IMR-90 (cell line): ENCODE measurements around the gene ATP5ME. TPM values are rescaled to one million over a fixed set of nuclear protein-coding genes. Genes with fewer than 3 reads are reported as not detected.

Source experiments
- ATAC-seq: fragments of 200-7000 bp; cut with Tn5 transposase; 2 replicates; pipeline ENCODE4 v1.9.1; 2020; ENCODE audit warnings: low read depth, mild to moderate bottlenecking, moderate library complexity
- BruUV-seq: library from RNA; stranded (reverse); fragments of 400-500 nt; replicated peaks from 2 replicates; lab custom pipeline; 2021; lab: Mats Ljungman, UMichigan
- CTCF ChIA-PET: fragments of 300-600 bp; formaldehyde crosslinking; extraction: SDS; loops from one replicate; lab custom pipeline; 2021; ENCODE audit warnings: antibody characterized with exemption; lab: Yijun Ruan, JAX
- POLR2A ChIA-PET: fragments of 300-600 bp; sonication (Branson Sonifier 250); formaldehyde crosslinking; loops from one replicate; lab custom pipeline; 2022; ENCODE audit warnings: antibody characterized with exemption; ENCODE audit not compliant: unreplicated experiment; lab: Charles Lee
- DNase-seq: peaks from one replicate; pipeline ENCODE4 v3.0.0; 2013
- H2AFZ ChIP-seq: replicated peaks from 2 replicates; pipeline ENCODE3; 2013; ENCODE audit warnings: low read length, mild to moderate bottlenecking; ENCODE audit not compliant: poor library complexity
- H2AK5ac ChIP-seq: 2 replicates; pipeline ENCODE4 v1.6.1; 2013; ENCODE audit warnings: low read depth, low read length, inconsistent platforms
- H2AK9ac ChIP-seq: replicated peaks from 2 replicates; pipeline ENCODE3; 2013; ENCODE audit warnings: mild to moderate bottlenecking, low read depth, low read length, moderate library complexity; ENCODE audit not compliant: poor library complexity
- H2BK120ac ChIP-seq: 2 replicates; pipeline ENCODE4 v1.6.1; 2013; ENCODE audit warnings: low read depth, low read length, inconsistent platforms
- H2BK15ac ChIP-seq: 3 replicates; pipeline ENCODE4 v1.6.1; 2013; ENCODE audit warnings: low read depth, low read length, inconsistent platforms
- H2BK20ac ChIP-seq: 2 replicates; pipeline ENCODE4 v1.6.1; 2013; ENCODE audit warnings: low read depth, mild to moderate bottlenecking, inconsistent platforms, low read length, moderate library complexity
- H2BK5ac ChIP-seq: 2 replicates; pipeline ENCODE4 v1.6.1; 2013; ENCODE audit warnings: mild to moderate bottlenecking, low read depth, low read length, inconsistent platforms; ENCODE audit not compliant: poor library complexity, severe bottlenecking
- H3K14ac ChIP-seq: replicated peaks from 2 replicates; pipeline ENCODE4 v1.6.1; 2013; ENCODE audit warnings: low read depth, low read length, inconsistent platforms
- H3K18ac ChIP-seq: 2 replicates; pipeline ENCODE4 v1.6.1; 2013; ENCODE audit warnings: low read depth, low read length, control low read depth
- H3K23ac ChIP-seq: 2 replicates; pipeline ENCODE4 v1.6.1; 2013; ENCODE audit warnings: low read depth, low read length, inconsistent platforms
- H3K27ac ChIP-seq: 2 replicates; pipeline ENCODE4 v1.5.1; 2013; ENCODE audit warnings: mild to moderate bottlenecking, control low read depth, low read length; ENCODE audit not compliant: insufficient read depth
- H3K27me3 ChIP-seq: 2 replicates; pipeline ENCODE4 v1.6.1; 2013; ENCODE audit warnings: low read length; ENCODE audit not compliant: control insufficient read depth, insufficient read depth
- H3K36me3 ChIP-seq: 2 replicates; pipeline ENCODE4 v1.6.1; 2013; ENCODE audit warnings: low read length, mixed read lengths; ENCODE audit not compliant: control insufficient read depth, insufficient read depth
- H3K4ac ChIP-seq: 2 replicates; pipeline ENCODE4 v1.6.1; 2013; ENCODE audit warnings: low read depth, low read length, inconsistent platforms
- H3K4me1 ChIP-seq: 2 replicates; pipeline ENCODE4 v1.6.1; 2013; ENCODE audit warnings: low read length, mixed read lengths; ENCODE audit not compliant: control insufficient read depth, insufficient read depth
- H3K4me2 ChIP-seq: 2 replicates; pipeline ENCODE4 v1.6.1; 2013; ENCODE audit warnings: low read depth, mild to moderate bottlenecking, control low read depth, low read length, moderate library complexity
- H3K4me3 ChIP-seq: 2 replicates; pipeline ENCODE4 v1.5.1; 2013; ENCODE audit warnings: low read depth, mild to moderate bottlenecking, control low read depth, low read length, moderate library complexity; ENCODE audit not compliant: insufficient read depth
- H3K56ac ChIP-seq: 2 replicates; pipeline ENCODE4 v1.6.1; 2013; ENCODE audit warnings: low read length, inconsistent platforms; ENCODE audit not compliant: insufficient read depth; ENCODE audit errors: extremely low read depth
- H3K79me1 ChIP-seq, 2 experiments: 2 replicates each; pipeline ENCODE4 v1.6.1; 2013; ENCODE audit warnings: low read length in 2 of 2, inconsistent platforms in 1 of 2, low read depth in 1 of 2
- H3K9ac ChIP-seq: 2 replicates; pipeline ENCODE4 v1.6.1; 2013; ENCODE audit warnings: low read depth, low read length, control low read depth
- H3K9me1 ChIP-seq: 2 replicates; pipeline ENCODE4 v1.6.1; 2013; ENCODE audit warnings: low read length, inconsistent platforms; ENCODE audit not compliant: insufficient read depth
- H3K9me3 ChIP-seq: 2 replicates; pipeline ENCODE4 v1.6.1; 2013; ENCODE audit warnings: low read length; ENCODE audit not compliant: control insufficient read depth, insufficient read depth
- H4K20me1 ChIP-seq: 2 replicates; pipeline ENCODE4 v1.6.1; 2013; ENCODE audit warnings: low read length, inconsistent platforms; ENCODE audit not compliant: insufficient read depth
- H4K5ac ChIP-seq: 2 replicates; pipeline ENCODE4 v1.6.1; 2013; ENCODE audit warnings: mild to moderate bottlenecking, low read depth, low read length, control low read depth
- H4K8ac ChIP-seq, 2 experiments: 2 replicates each; pipeline ENCODE4 v1.6.1; 2013; ENCODE audit warnings: low read depth in 2 of 2, low read length in 2 of 2, control low read depth in 1 of 2, inconsistent platforms in 1 of 2
- H4K91ac ChIP-seq: 2 replicates; pipeline ENCODE4 v1.6.1; 2013; ENCODE audit warnings: low read depth, low read length, inconsistent platforms; ENCODE audit not compliant: insufficient read depth
- BHLHE40 ChIP-seq: fragments of 150-350 bp; IDR thresholded peaks from 2 replicates; pipeline ENCODE4 v1.6.1; 2016; ENCODE audit warnings: mild to moderate bottlenecking, low read depth, low read length
- CHD1 ChIP-seq: IDR thresholded peaks from 2 replicates; pipeline ENCODE4 v1.6.1; 2012; ENCODE audit warnings: low read depth, low read length, improper control_type of control experiment
- ELK1 ChIP-seq: fragments of 150-350 bp; IDR thresholded peaks from 2 replicates; pipeline ENCODE4 v1.6.1; 2016; ENCODE audit warnings: low read depth, mild to moderate bottlenecking, low read length, moderate library complexity, borderline replicate concordance
- MAZ ChIP-seq: IDR thresholded peaks from 2 replicates; pipeline ENCODE4 v1.6.1; 2012; ENCODE audit warnings: low read depth, mild to moderate bottlenecking, low read length, improper control_type of control experiment, moderate library complexity, borderline replicate concordance
- MXI1 ChIP-seq: IDR thresholded peaks from 2 replicates; pipeline ENCODE4 v1.6.1; 2012; ENCODE audit warnings: low read depth, mild to moderate bottlenecking, low read length, moderate library complexity, borderline replicate concordance
- NFE2L2 ChIP-seq: fragments of 150-350 bp; IDR thresholded peaks from 2 replicates; pipeline ENCODE4 v1.6.1; 2016; ENCODE audit warnings: low read depth, mild to moderate bottlenecking, low read length
- POLR2A ChIP-seq: IDR thresholded peaks from 2 replicates; pipeline ENCODE4 v1.6.1; 2012; ENCODE audit warnings: mild to moderate bottlenecking, low read depth, low read length
- RCOR1 ChIP-seq: IDR thresholded peaks from 2 replicates; pipeline ENCODE4 v1.6.1; 2012; ENCODE audit warnings: mild to moderate bottlenecking, low read length, improper control_type of control experiment; ENCODE audit not compliant: insufficient replicate concordance
- RFX5 ChIP-seq: IDR thresholded peaks from 2 replicates; pipeline ENCODE4 v1.8.0; 2012; ENCODE audit warnings: low read depth, mild to moderate bottlenecking, low read length, moderate library complexity
- WGBS, 2 experiments: methylation state at CpG; one replicate each; pipeline versions ENCODE4 v1.1.5 to v1.1.7; 2013; ENCODE audit warnings: missing lambda C conversion rate in 2 of 2; ENCODE audit not compliant: insufficient read length in 1 of 2; ENCODE audit errors: extremely low coverage in 2 of 2; 5-methylcytosine and 5-hydroxymethylcytosine counted together
- dilution Hi-C: fragments of 300-500 bp; cut with HindIII; formaldehyde crosslinking; loops from one replicate; pipeline ENCODE4 v1.14.3; 2018; ENCODE audit warnings: low sequenced_read_pairs; ENCODE audit not compliant: unreplicated experiment
- in situ Hi-C: fragments of 300-500 bp; cut with MboI; formaldehyde crosslinking; loops from 3 replicates; pipeline ENCODE4 v1.14.3; 2019; ENCODE audit warnings: low sequenced_read_pairs, inconsistent platforms, mixed read lengths
- intact Hi-C: fragments of 100-400 bp; cut with micrococcal nuclease; formaldehyde crosslinking; loops from 2 replicates; pipeline ENCODE4 v1.10.0; 2022
- polyA plus RNA-seq, 3 experiments: library from polyadenylated mRNA; depleted of rRNA; stranded (reverse); fragments of >200 nt; gene quantifications; 2 replicates each; pipeline ENCODE4 v1.2.3, GENCODE V29; 2012; ENCODE audit warnings: low replicate concordance in 1 of 3
- total RNA-seq: library from RNA; depleted of rRNA; stranded (reverse); fragments of >200 nt; gene quantifications from 2 replicates; pipeline ENCODE4 v1.2.3, GENCODE V29; 2012
- TF ChIP-seq, protein P1 (sequence below): fragments of 150-350 bp; IDR thresholded peaks from 2 replicates; pipeline ENCODE4 v1.6.1; 2017; ENCODE audit warnings: mild to moderate bottlenecking, antibody characterized with exemption, low read length, low read depth

ATP5ME gene
- total and polyA plus RNA-seq, 2 of the 4 experiments (the other 2 are of a cell fraction) = 39.3 to 603 TPM

GRCh38 chr4:706834-707598, 32.9 kb upstream of the ATP5ME start:
- H3K79me1 ChIP-seq = peaks cover 15 to 39% of the 10 kb centered on the region in 2 experiments; a peak in 3 of 4 replicates
- H3K27me3 ChIP-seq = peaks cover 6% of the 10 kb centered on the region; the same call in 1 of the 2 replicates
- peaks cover 7% of the 10 kb centered on the region for H3K36me3 ChIP-seq
- no peak overlapping the region for H4K8ac ChIP-seq
- no peak overlapping the region for H2BK15ac ChIP-seq
- no peak overlapping the region; the same call in 1 of the 2 replicates for H2AK5ac ChIP-seq
- no peak overlapping the region for H4K5ac ChIP-seq
- H3K9ac ChIP-seq = peak overlapping the region; percentile 67
- H2AFZ ChIP-seq = no peak overlapping the region
- in situ Hi-C loops (no loop called here), dilution Hi-C loops (no loop called here), intact Hi-C loops (no loop called here)
- H3K18ac ChIP-seq = no peak overlapping the region
- no peak overlapping the region for H3K4ac ChIP-seq
- no peak overlapping the region for H2BK120ac ChIP-seq
- H3K4me1 ChIP-seq = peaks cover 14% of the 10 kb centered on the region; the same call in 1 of the 2 replicates
- ATAC-seq (no peak), DNase-seq (no peak)
- H2AK9ac ChIP-seq = peak overlapping the region; percentile 90
- ChIA-PET POLR2A (no interaction called here), CTCF (no interaction called here)
- WGBS, 2 experiments = 49% methylated on average over 5 of the region's 21 CpGs; no CpG with 5 or more reads in 1 of the 2 experiments
- H4K20me1 ChIP-seq = peaks cover 37% of the 10 kb centered on the region
- H3K56ac ChIP-seq = no peak overlapping the region
- H2BK5ac ChIP-seq = no peak overlapping the region
- no peak overlapping the region for H4K91ac ChIP-seq
- H3K4me3 ChIP-seq = peak overlapping the region; percentile 97
- no peak overlapping the region for H2BK20ac ChIP-seq
- TF ChIP-seq CHD1 (no peak), RFX5 (no peak), NFE2L2 (no peak), BHLHE40 (no peak), MAZ (no peak), POLR2A (no peak), MXI1 (no peak), ELK1 (no peak), RCOR1 (no peak)
- TF ChIP-seq, protein P1, sequence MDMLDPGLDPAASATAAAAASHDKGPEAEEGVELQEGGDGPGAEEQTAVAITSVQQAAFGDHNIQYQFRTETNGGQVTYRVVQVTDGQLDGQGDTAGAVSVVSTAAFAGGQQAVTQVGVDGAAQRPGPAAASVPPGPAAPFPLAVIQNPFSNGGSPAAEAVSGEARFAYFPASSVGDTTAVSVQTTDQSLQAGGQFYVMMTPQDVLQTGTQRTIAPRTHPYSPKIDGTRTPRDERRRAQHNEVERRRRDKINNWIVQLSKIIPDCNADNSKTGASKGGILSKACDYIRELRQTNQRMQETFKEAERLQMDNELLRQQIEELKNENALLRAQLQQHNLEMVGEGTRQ = no peak
- peaks cover 13% of the 10 kb centered on the region for H3K9me1 ChIP-seq
- H3K23ac ChIP-seq = 0 out of 2 replicates have a peak overlapping the region, but pooled peaks have one; percentile 4
- peak overlapping the region; percentile 42; the same call in 1 of the 2 replicates for H3K27ac ChIP-seq
- H3K14ac ChIP-seq = no peak overlapping the region
- peak overlapping the region; percentile 98 for H3K4me2 ChIP-seq
- H3K9me3 ChIP-seq = no peaks in the 10 kb centered on the region
- no TSS peak for BruUV-seq
